GM19351 (cell line): Measurements from ENCODE around the gene PLPPR4.
"Not testable (repeated sequence)": the region's sequence is repeated elsewhere in the genome, so short reads cannot be mapped to it uniquely, and the experiment has no call there.

Experiments used
- ATAC-seq: cut with Tn5 transposase; IDR thresholded peaks from one replicate; pipeline ENCODE4 v1.9.1; 2021; ENCODE audit warnings: mild to moderate bottlenecking, moderate library complexity; ENCODE audit not compliant: unreplicated experiment

PLPPR4 gene

GRCh38 chr1:99264201-99265021 lies at the start of gene PLPPR4:
TSS of gene PLPPR4 (plus strand) at chr1:99264492. CDS start at chr1:99264594, 102 bp downstream.
- no peak for ATAC-seq

- no peak for ATAC-seq
Observed at GRCh38 chr1:99216956-99217355, 47.3 kb upstream of the PLPPR4 start.

- no peak for ATAC-seq
Observed at GRCh38 chr1:99217599-99217998, 46.7 kb upstream of the PLPPR4 start.

GRCh38 chr1:99218572-99218971 lies 45.7 kb upstream of the PLPPR4 start:
- no peak for ATAC-seq

GRCh38 chr1:99218999-99219398 lies 45.3 kb upstream of the PLPPR4 start:
- peak; percentile 98 for ATAC-seq

GRCh38 chr1:99227056-99227897 lies 37.0 kb upstream of the PLPPR4 start:
- peak; percentile 21 for ATAC-seq

- peak; percentile 91 for ATAC-seq
Observed at GRCh38 chr1:99228153-99228552, 36.1 kb upstream of the PLPPR4 start.

GRCh38 chr1:99229122-99229521 lies 35.2 kb upstream of the PLPPR4 start:
- ATAC-seq = no peak

- no peak for ATAC-seq
Observed at GRCh38 chr1:99230695-99231094, 33.6 kb upstream of the PLPPR4 start.

- no peak for ATAC-seq
Observed at GRCh38 chr1:99232172-99232571, 32.1 kb upstream of the PLPPR4 start.

- no peak for ATAC-seq
Observed at GRCh38 chr1:99233446-99233845, 30.8 kb upstream of the PLPPR4 start.

GRCh38 chr1:99236756-99237155 lies 27.5 kb upstream of the PLPPR4 start:
- no peak for ATAC-seq

- ATAC-seq = no peak
Observed at GRCh38 chr1:99239690-99240089, 24.6 kb upstream of the PLPPR4 start.

- ATAC-seq = no peak
Observed at GRCh38 chr1:99240621-99241020, 23.7 kb upstream of the PLPPR4 start.

GRCh38 chr1:99246152-99246551 lies 18.1 kb upstream of the PLPPR4 start:
- ATAC-seq = no peak

GRCh38 chr1:99247199-99247598 lies 17.1 kb upstream of the PLPPR4 start:
- no peak for ATAC-seq

- no peak for ATAC-seq
Observed at GRCh38 chr1:99250728-99251127, 13.6 kb upstream of the PLPPR4 start.

- no peak for ATAC-seq
Observed at GRCh38 chr1:99251308-99251707, 13.0 kb upstream of the PLPPR4 start.

GRCh38 chr1:99252630-99253029 lies 11.7 kb upstream of the PLPPR4 start:
- ATAC-seq = no peak

- ATAC-seq = not testable (repeated sequence)
Observed at GRCh38 chr1:99260402-99260801, 3.9 kb upstream of the PLPPR4 start.

GRCh38 chr1:99265124-99265523 lies 832 bp downstream of the PLPPR4 start:
- ATAC-seq = no peak

GRCh38 chr1:99266726-99267125 lies 2.4 kb downstream of the PLPPR4 start:
- ATAC-seq = no peak
